ENCODE measurements around the gene PLA2R1. TPM values are rescaled to one million over a fixed set of nuclear protein-coding genes. Genes with fewer than 3 reads are reported as not detected.

Gene PLA2R1
- polyA plus RNA-seq, 1 of the 3 experiments (the other 2 are of a cell fraction): not detected

DNA sequence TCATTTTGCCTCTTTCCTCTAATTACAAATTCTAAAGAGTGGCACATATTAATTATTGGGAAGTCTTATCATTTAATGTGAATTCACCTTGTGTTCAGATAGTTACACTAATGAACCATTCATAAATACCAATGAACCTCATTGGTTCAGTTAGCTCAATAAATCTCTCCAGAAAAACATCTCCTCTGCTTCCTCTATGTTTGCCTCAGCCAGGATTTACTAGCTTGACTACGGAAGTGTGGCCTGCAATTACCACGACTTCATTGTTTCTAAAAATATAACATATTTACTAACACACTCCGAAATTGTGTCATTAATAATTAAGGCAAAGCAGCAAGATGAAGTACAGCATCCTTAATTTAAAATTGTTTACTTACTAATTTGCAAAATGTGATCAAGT, 103.3 kb downstream of the PLA2R1 start:
- no peak for DNase-seq
- no peaks in the 10 kb centered on the region for H3K9me3 ChIP-seq
- H3K27me3 ChIP-seq (ENCODE audit: insufficient read depth): no peaks in the 10 kb centered on the region
- peaks cover 8% of the 10 kb centered on the region for H3F3A ChIP-seq (replicated peaks; ENCODE audit: insufficient read depth)
- no peak overlapping the region for H3K4me3 ChIP-seq (ENCODE audit: low read depth in 2 of 2, low read length in 1 of 2)
- H4K20me1 ChIP-seq (ENCODE audit: insufficient read depth): no peaks in the 10 kb centered on the region
- TF ChIP-seq FOXJ3 (CRISPR knock-in tag; IDR thresholded peaks at IDR 0.05) (no peak), GABPA (IDR thresholded peaks at IDR 0.05; ENCODE audit: low read depth) (no peak), FOSL2 (IDR thresholded peaks at IDR 0.05; ENCODE audit: borderline replicate concordance, low read depth) (no peak), CHD2 (IDR thresholded peaks at IDR 0.05; ENCODE audit: low read length, partially characterized antibody) (no peak), EZH2phosphoT487 (IDR thresholded peaks at IDR 0.05; ENCODE audit: borderline replicate concordance, low read depth) (no peak), YY1 (IDR thresholded peaks at IDR 0.05; ENCODE audit: low read depth) (no peak), MXI1 (IDR thresholded peaks at IDR 0.05; ENCODE audit: low read depth, low read length) (no peak), NFIC (IDR thresholded peaks at IDR 0.05; ENCODE audit: borderline replicate concordance) (no peak), NRF1 (IDR thresholded peaks at IDR 0.05; ENCODE audit: low read depth, low read length) (no peak), REST (IDR thresholded peaks at IDR 0.05; ENCODE audit: low read depth, low read length) (no peak)
- TF ChIP-seq, protein P1, sequence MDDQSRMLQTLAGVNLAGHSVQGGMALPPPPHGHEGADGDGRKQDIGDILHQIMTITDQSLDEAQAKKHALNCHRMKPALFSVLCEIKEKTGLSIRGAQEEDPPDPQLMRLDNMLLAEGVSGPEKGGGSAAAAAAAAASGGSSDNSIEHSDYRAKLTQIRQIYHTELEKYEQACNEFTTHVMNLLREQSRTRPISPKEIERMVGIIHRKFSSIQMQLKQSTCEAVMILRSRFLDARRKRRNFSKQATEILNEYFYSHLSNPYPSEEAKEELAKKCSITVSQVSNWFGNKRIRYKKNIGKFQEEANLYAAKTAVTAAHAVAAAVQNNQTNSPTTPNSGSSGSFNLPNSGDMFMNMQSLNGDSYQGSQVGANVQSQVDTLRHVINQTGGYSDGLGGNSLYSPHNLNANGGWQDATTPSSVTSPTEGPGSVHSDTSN (IDR thresholded peaks at IDR 0.05): no peak
- no peaks in the 10 kb centered on the region; a peak in 2 of 4 replicates for H3K4me1 ChIP-seq (ENCODE audit: control insufficient read depth in 1 of 2, insufficient read depth in 2 of 2, low read depth in 1 of 2, low read length in 1 of 2)
- H3K36me3 ChIP-seq (replicated peaks in 1 of 2; ENCODE audit: control insufficient read depth in 1 of 2, insufficient read depth in 2 of 2, low read length in 1 of 2): no peaks in the 10 kb centered on the region
- CTCF ChIA-PET: interaction anchor here (1.6 kb wide), 1 partner anchor 9 kb away, joined by 9 read pairs; no protein-coding TSS in a partner anchor
- no peak overlapping the region for H2AFZ ChIP-seq (ENCODE audit: low read depth)
- POLR2A ChIA-PET: no interaction called here
- H3K4me2 ChIP-seq: no peak overlapping the region
- no peak overlapping the region for H3K9ac ChIP-seq
- H3K27ac ChIP-seq (ENCODE audit: low read depth in 2 of 2, low read length in 1 of 2): no peak overlapping the region
- 61% methylated on average over 3 of the region's 3 CpGs for WGBS (ENCODE audit: low lambda C conversion rate)
- H3K9me2 ChIP-seq: no peaks in the 10 kb centered on the region
- no peaks in the 10 kb centered on the region for H3K79me2 ChIP-seq (ENCODE audit: insufficient read depth)

DNA sequence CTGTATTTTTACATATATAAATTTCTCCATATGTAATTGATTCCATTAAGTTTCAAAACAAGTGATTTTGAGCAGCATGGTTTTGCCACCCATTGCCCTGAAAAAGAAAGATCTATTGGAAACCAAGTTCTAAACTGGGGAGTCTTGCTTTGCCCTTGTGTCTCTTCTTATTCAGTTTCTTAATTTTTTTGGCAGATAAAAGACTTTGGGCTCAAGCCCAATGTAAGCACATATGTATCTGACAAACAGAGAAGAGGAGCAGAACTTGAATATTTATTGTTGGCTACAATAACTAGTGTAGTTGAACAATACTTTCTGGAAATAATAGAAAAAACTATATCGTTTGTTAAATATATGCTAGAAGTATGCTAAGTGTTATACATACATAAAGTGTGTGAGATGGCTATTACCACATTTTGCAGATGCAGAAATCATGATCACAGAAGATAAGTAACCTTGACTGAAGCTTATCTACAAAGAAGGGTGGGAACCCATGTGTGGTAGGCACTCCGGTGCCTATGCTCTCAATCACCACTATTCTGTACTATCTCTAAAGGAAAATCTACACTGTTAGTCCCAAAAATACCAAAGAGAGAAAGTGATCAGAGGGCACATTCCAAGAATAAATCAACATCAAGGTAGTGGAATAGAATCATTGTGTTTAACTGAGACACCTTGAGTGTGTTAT, 109.1 kb downstream of the PLA2R1 start:
- Histone ChIP-seq H2AFZ (ENCODE audit: low read depth) (no peak overlapping the region), H3K4me1 (ENCODE audit: control insufficient read depth in 1 of 2, insufficient read depth in 2 of 2, low read depth in 1 of 2, low read length in 1 of 2) (no peaks in the 10 kb centered on the region), H3K27ac (ENCODE audit: low read depth in 2 of 2, low read length in 1 of 2) (no peak overlapping the region), H3K36me3 (replicated peaks in 1 of 2; ENCODE audit: control insufficient read depth in 1 of 2, insufficient read depth in 2 of 2, low read length in 1 of 2) (no peaks in the 10 kb centered on the region), H3K4me3 (ENCODE audit: low read depth in 2 of 2, low read length in 1 of 2) (no peak overlapping the region), H3K79me2 (ENCODE audit: insufficient read depth) (no peaks in the 10 kb centered on the region), H3K4me2 (no peak overlapping the region), H3K9me3 (no peaks in the 10 kb centered on the region), H3K27me3 (ENCODE audit: insufficient read depth) (no peaks in the 10 kb centered on the region), H4K20me1 (ENCODE audit: insufficient read depth) (no peaks in the 10 kb centered on the region), H3K9me2 (no peaks in the 10 kb centered on the region), H3F3A (replicated peaks; ENCODE audit: insufficient read depth) (no peaks in the 10 kb centered on the region), H3K9ac (no peak overlapping the region)
- TF ChIP-seq MEF2A (IDR thresholded peaks at IDR 0.05; ENCODE audit: borderline replicate concordance, low read depth) (no peak), SIN3A (IDR thresholded peaks at IDR 0.05; ENCODE audit: borderline replicate concordance, low read depth, low read length) (no peak), USF2 (IDR thresholded peaks at IDR 0.05; ENCODE audit: borderline replicate concordance, low read depth, low read length) (no peak)
- TF ChIP-seq, protein P2, sequence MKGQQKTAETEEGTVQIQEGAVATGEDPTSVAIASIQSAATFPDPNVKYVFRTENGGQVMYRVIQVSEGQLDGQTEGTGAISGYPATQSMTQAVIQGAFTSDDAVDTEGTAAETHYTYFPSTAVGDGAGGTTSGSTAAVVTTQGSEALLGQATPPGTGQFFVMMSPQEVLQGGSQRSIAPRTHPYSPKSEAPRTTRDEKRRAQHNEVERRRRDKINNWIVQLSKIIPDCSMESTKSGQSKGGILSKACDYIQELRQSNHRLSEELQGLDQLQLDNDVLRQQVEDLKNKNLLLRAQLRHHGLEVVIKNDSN (IDR thresholded peaks at IDR 0.05; ENCODE audit: borderline replicate concordance, low read depth): no peak
- ChIA-PET POLR2A (no interaction called here), CTCF (no interaction called here)
- no peak for DNase-seq
- WGBS (ENCODE audit: low lambda C conversion rate): 94% methylated on average over 2 of the region's 2 CpGs

Measured in SK-N-SH (cell line).